GM12878 (cell line): ENCODE measurements around the gene ANAPC2. TPM values are rescaled to one million over a fixed set of nuclear protein-coding genes. Genes with fewer than 3 reads are reported as not detected.

Experiments
- ATAC-seq: fragments of 200-7000 bp; cut with Tn5 transposase; 3 replicates; pipeline ENCODE4 v1.9.1; 2020; ENCODE audit warnings: mild to moderate bottlenecking, moderate library complexity
- BruUV-seq: library from RNA; stranded (reverse); fragments of 400-500 nt; replicated peaks from 2 replicates; lab custom pipeline; 2021; lab: Mats Ljungman, UMichigan
- CTCF ChIA-PET: fragments of 300-600 bp; sonication (Branson Sonifier 250); formaldehyde crosslinking; extraction: SDS; loops from one replicate; lab custom pipeline; 2021; ENCODE audit warnings: inconsistent platforms; lab: Yijun Ruan, JAX
- POLR2A ChIA-PET: fragments of 350-600 bp; formaldehyde crosslinking; extraction: SDS; loops from one replicate; lab custom pipeline; 2021; ENCODE audit warnings: inconsistent platforms; lab: Charles Lee
- RAD21 ChIA-PET: fragments of 300-600 bp; sonication (Branson Sonifier 250); formaldehyde crosslinking; loops from one replicate; lab custom pipeline; 2023; ENCODE audit warnings: antibody characterized with exemption; ENCODE audit not compliant: unreplicated experiment; lab: Charles Lee
- SMC1A ChIA-PET: fragments of 300-600 bp; sonication (Branson Sonifier 250); formaldehyde crosslinking; loops from one replicate; lab custom pipeline; 2023; ENCODE audit not compliant: unreplicated experiment, uncharacterized antibody; lab: Charles Lee
- DNase-seq: peaks from one replicate; pipeline ENCODE4 v3.0.0-alpha.2; 2011; ENCODE audit warnings: low read depth, low spot score
- FAIRE-seq: peaks from 3 replicates; lab custom pipeline; 2011; peaks lifted over from hg19 to GRCh38; lab: Jason Lieb, UNC
- H2AFZ ChIP-seq: 2 replicates; pipeline ENCODE4 v1.6.0; 2011; ENCODE audit warnings: low read depth, low read length, control low read depth; ENCODE audit not compliant: control insufficient read depth
- H3K27ac ChIP-seq: 2 replicates; pipeline ENCODE4 v1.5.1; 2011; ENCODE audit warnings: control low read depth; ENCODE audit not compliant: control insufficient read depth, insufficient read depth
- H3K27me3 ChIP-seq, 2 experiments: replicated peaks in 1 of 2; 2 replicates each; pipeline versions ENCODE4 v1.6.0 to v1.6.1; 2011; ENCODE audit warnings: low read length in 1 of 2; ENCODE audit not compliant: control insufficient read depth in 2 of 2, insufficient read depth in 2 of 2
- H3K36me3 ChIP-seq, 2 experiments: 2 replicates each; pipeline ENCODE4 v1.5.1; 2011; ENCODE audit warnings: low read length in 1 of 2; ENCODE audit not compliant: control insufficient read depth in 2 of 2, insufficient read depth in 2 of 2
- H3K4me1 ChIP-seq: 2 replicates; pipeline ENCODE4 v1.6.1; 2011; ENCODE audit warnings: mild to moderate bottlenecking, low read length, moderate library complexity, mixed read lengths; ENCODE audit not compliant: control insufficient read depth, insufficient read depth
- H3K4me2 ChIP-seq: 2 replicates; pipeline ENCODE4 v1.6.0; 2011; ENCODE audit warnings: control low read depth; ENCODE audit not compliant: control insufficient read depth, insufficient read depth
- H3K4me3 ChIP-seq: fragments of 200-600 bp; sonication (generic); 2 replicates; pipeline ENCODE4 v1.5.1; 2016
- H3K79me2 ChIP-seq: 2 replicates; pipeline ENCODE4 v1.6.0; 2011; ENCODE audit warnings: low read length; ENCODE audit not compliant: control insufficient read depth, insufficient read depth
- H3K9ac ChIP-seq: 2 replicates; pipeline ENCODE4 v1.8.0; 2011; ENCODE audit warnings: low read length, control low read depth, mixed read lengths; ENCODE audit not compliant: control insufficient read depth, insufficient read depth
- H3K9me3 ChIP-seq: replicated peaks from 3 replicates; pipeline ENCODE4 v1.5.1; 2011; ENCODE audit warnings: mild to moderate bottlenecking, low read length; ENCODE audit not compliant: control insufficient read depth, insufficient read depth
- H4K20me1 ChIP-seq: 2 replicates; pipeline ENCODE4 v1.6.0; 2011; ENCODE audit not compliant: control insufficient read depth, insufficient read depth
- BCL3 ChIP-seq: IDR thresholded peaks from 2 replicates; pipeline ENCODE4 v1.6.1; 2011; ENCODE audit warnings: borderline replicate concordance, low read depth, mild to moderate bottlenecking, moderate library complexity, low read length; ENCODE audit not compliant: insufficient read depth, poor library complexity, severe bottlenecking
- CHD1 ChIP-seq: IDR thresholded peaks from 2 replicates; pipeline ENCODE4 v1.6.1; 2012; ENCODE audit warnings: low read depth, low read length, improper control_type of control experiment
- EGR1 ChIP-seq, 2 experiments: IDR thresholded peaks; 1 replicate in 1 of 2; 2 replicates in 1 of 2; pipeline ENCODE4 v1.6.1; 2011 to 2012; ENCODE audit warnings: low read depth in 2 of 2, low read length in 2 of 2, borderline replicate concordance in 1 of 2, mild to moderate bottlenecking in 1 of 2, moderate library complexity in 1 of 2
- HDAC2 ChIP-seq: fragments of 200-600 bp; sonication (generic); IDR thresholded peaks from 2 replicates; pipeline ENCODE4 v1.6.1; 2017
- IRF3 ChIP-seq: fragments of 450-650 bp; IDR thresholded peaks from 2 replicates; pipeline ENCODE4 v1.6.1; 2014; ENCODE audit warnings: mild to moderate bottlenecking
- NFXL1 ChIP-seq: fragments of 450-650 bp; IDR thresholded peaks from 2 replicates; pipeline ENCODE4 v1.6.1; 2017; ENCODE audit warnings: antibody characterized with exemption, mild to moderate bottlenecking, borderline replicate concordance
- SREBF2 ChIP-seq: IDR thresholded peaks from 2 replicates; pipeline ENCODE4 v1.6.1; 2012; ENCODE audit warnings: mild to moderate bottlenecking, low read length
- WGBS: methylation state at CpG from one replicate; pipeline ENCODE4 v1.1.6; 2016; ENCODE audit warnings: low lambda C conversion rate; ENCODE audit not compliant: insufficient replicate concordance, insufficient coverage; ENCODE audit errors: missing lambda C conversion rate; 5-methylcytosine and 5-hydroxymethylcytosine counted together
- in situ Hi-C: fragments of 300-500 bp; cut with MboI; formaldehyde crosslinking; loops from 9 replicates; pipeline ENCODE4 v1.14.3; 2018; ENCODE audit warnings: mixed read lengths
- intact Hi-C: fragments of 100-400 bp; cut with micrococcal nuclease; formaldehyde crosslinking; loops from one replicate; pipeline ENCODE4 v1.14.2; 2022; ENCODE audit not compliant: unreplicated experiment
- polyA plus RNA-seq, 11 experiments: library from polyadenylated mRNA; depleted of rRNA in 4 of 11; unstranded in 6 of 11; stranded (reverse) in 5 of 11; fragments of >200 nt; fragmentation: Nextera tagmentation in 4 of 11; fragmentation: Illumina TruSeq in 1 of 11; extraction: Ambion mirVana in 4 of 11; extraction: Trizol in 1 of 11; gene quantifications; 1 replicate in 1 of 11; 2 replicates in 10 of 11; pipeline versions ENCODE4 v1.2.1 to v1.2.3, GENCODE V29; 2011 to 2016; ENCODE audit warnings: inconsistent platforms in 2 of 11, missing spikeins in 2 of 11, low read depth in 1 of 11
- total RNA-seq, 4 experiments: library from RNA; depleted of rRNA in 3 of 4; stranded (reverse); fragments of >200 nt in 3 of 4; fragmentation: Illumina TruSeq in 1 of 4; extraction: Trizol in 1 of 4; gene quantifications; 2 replicates each; pipeline versions ENCODE4 v1.2.1 to v1.2.3, GENCODE V29; 2013 to 2021

The ANAPC2 gene
- total and polyA plus RNA-seq, 10 of the 15 experiments (the other 5 are each of a cell fraction or from before 2014, with no cell fraction given) = 0.03 to 65.2 (median 20.5) TPM

- no peaks in the 10 kb centered on the region for H4K20me1 ChIP-seq
- no peak overlapping the region for H3K27ac ChIP-seq
- ChIA-PET POLR2A (no interaction called here), SMC1A (no interaction called here), RAD21 (no interaction called here), CTCF (no interaction called here)
- DNase-seq = no peak
- WGBS = 8% methylated on average over 4 of the region's 4 CpGs
- no peaks in the 10 kb centered on the region for H3K36me3 ChIP-seq
- H3K4me3 ChIP-seq = no peak overlapping the region
- TF ChIP-seq EGR1 (IDR thresholded peaks at IDR 0.05; ENCODE audit: borderline replicate concordance in 1 of 2, low read depth in 2 of 2, low read length in 2 of 2) (no peak), HDAC2 (no peak), CHD1 (no peak), SREBF2 (no peak), NFXL1 (no peak)
- no peak overlapping the region for H3K4me2 ChIP-seq
- no TSS peak for BruUV-seq
- H3K27me3 ChIP-seq = peaks cover 5% of the 10 kb centered on the region in 2 experiments
- no peak overlapping the region for H3K9ac ChIP-seq
- no peaks in the 10 kb centered on the region; the same call in 2 of the 3 replicates for H3K9me3 ChIP-seq
- H2AFZ ChIP-seq = no peak overlapping the region
- in situ Hi-C loops (no loop called here), intact Hi-C loops (no loop called here)
- H3K4me1 ChIP-seq = no peaks in the 10 kb centered on the region
- FAIRE-seq = no peak
- ATAC-seq = no peak
- H3K79me2 ChIP-seq = no peaks in the 10 kb centered on the region
Measured at GRCh38 chr9:137143459-137143858, 44.9 kb downstream of the ANAPC2 start.

- FAIRE-seq (no peak), DNase-seq (no peak), ATAC-seq (no peak)
- intact Hi-C loops = no loop called here
- CTCF ChIA-PET = no interaction called here
- SMC1A ChIA-PET = no interaction called here
- H2AFZ ChIP-seq = no peak overlapping the region
- POLR2A ChIA-PET = interaction anchor here (0.6 to 1.0 kb wide), 3 partner anchors 7 to 10 kb away, joined by 3 to 5 read pairs (median 4); no protein-coding TSS in a partner anchor
- H3K9me3 ChIP-seq = no peaks in the 10 kb centered on the region; the same call in 2 of the 3 replicates
- BruUV-seq = no TSS peak
- H3K4me1 ChIP-seq = no peaks in the 10 kb centered on the region
- H3K4me3 ChIP-seq = no peak overlapping the region
- RAD21 ChIA-PET = no interaction called here
- H3K27me3 ChIP-seq = peaks cover 7 to 12% of the 10 kb centered on the region in 2 experiments
- no peaks in the 10 kb centered on the region for H3K36me3 ChIP-seq
- H3K4me2 ChIP-seq = no peak overlapping the region
- WGBS = 32% methylated on average over 24 of the region's 24 CpGs
- no peaks in the 10 kb centered on the region for H4K20me1 ChIP-seq
- no peaks in the 10 kb centered on the region for H3K79me2 ChIP-seq
- no peak overlapping the region for H3K9ac ChIP-seq
- TF ChIP-seq IRF3 (no peak), BCL3 (peak; percentile 56)
- in situ Hi-C loops = no loop called here
- no peak overlapping the region for H3K27ac ChIP-seq
Measured at GRCh38 chr9:137141976-137142936, 46.1 kb downstream of the ANAPC2 start.
